NCI-H1694 treated with DMSO at 0.1 percent for 48 hours (cell line): Measurements from ENCODE around the gene ZNF641.

Experiments
- DNase-seq: peaks from one replicate; lab custom pipeline; 2025; lab: John Stamatoyannopoulos, UW

The ZNF641 gene

DNA sequence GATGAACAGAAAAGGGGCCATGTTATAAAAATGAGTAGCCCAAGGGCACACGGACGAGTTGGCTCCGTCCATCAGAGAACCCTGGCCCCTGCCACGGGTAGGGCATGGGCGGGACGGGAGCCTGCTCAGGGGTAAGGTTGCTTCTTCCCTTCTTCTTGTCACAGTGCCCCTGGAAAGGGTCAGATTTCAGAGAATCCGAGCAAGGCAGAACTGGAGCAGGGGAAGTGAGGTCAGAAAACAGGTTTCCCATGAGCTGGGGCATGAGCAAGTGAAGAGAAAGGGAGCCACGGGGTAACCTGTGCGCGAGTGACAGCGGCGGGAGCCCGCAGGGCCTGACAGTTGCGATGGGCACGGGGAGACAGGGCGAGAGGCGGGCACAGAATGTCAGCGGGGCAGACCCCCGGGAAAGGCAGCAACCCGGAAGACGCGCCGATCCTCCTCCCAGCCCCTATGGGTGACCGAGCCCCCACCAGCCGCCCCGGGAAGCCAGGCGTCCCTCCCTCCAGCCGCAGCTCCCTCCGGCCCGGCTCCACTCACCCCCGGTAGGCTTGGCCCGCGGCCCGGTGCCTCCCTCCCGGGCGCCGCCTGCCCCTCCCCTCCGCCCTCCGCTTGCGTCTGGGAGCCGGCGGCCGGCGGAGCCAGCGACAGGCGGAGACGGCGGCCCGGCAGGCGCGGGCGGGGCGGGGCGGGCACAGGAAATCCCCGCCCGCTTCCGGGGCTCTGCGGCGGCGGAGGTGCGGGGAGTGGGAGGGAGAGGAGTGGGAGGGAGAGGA, at the start of gene ZNF641:
Gene ZNF641, minus strand, starts transcription at position 671 of the 773 bp plus-strand sequence. CDS start 2,829 bp downstream, outside the sequence.
- DNase-seq = no peak

- DNase-seq = no peak
These were observed 39.3 kb upstream of the ZNF641 start for GRCh38 chr12:48390026-48390425.

DNA sequence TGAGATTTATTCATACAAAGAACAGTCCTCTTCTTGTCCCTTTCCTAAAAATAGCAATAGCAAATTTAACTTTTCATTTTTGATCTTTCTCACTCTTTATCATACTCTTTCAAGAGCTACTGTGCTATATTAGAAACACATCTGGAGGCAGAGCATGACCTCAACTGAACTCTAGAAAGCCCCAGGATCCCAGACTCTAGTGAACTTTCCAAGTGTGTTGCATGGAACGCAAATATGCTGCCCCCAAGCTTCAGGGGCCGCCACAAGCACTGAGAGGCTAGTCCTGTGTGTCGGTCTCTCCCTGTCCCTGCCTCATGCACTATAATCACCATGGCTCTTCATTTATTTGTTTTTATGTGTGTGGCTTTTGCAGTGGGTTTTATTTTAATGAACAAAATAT, 38.7 kb upstream of the ZNF641 start:
- DNase-seq = no peak

- DNase-seq = no peak
These were observed 38.2 kb upstream of the ZNF641 start for GRCh38 chr12:48388938-48389337.

GRCh38 chr12:48388460-48388859, 37.7 kb upstream of the ZNF641 start:
- no peak for DNase-seq

GRCh38 chr12:48380596-48380995, 29.9 kb upstream of the ZNF641 start:
- no peak for DNase-seq

DNA sequence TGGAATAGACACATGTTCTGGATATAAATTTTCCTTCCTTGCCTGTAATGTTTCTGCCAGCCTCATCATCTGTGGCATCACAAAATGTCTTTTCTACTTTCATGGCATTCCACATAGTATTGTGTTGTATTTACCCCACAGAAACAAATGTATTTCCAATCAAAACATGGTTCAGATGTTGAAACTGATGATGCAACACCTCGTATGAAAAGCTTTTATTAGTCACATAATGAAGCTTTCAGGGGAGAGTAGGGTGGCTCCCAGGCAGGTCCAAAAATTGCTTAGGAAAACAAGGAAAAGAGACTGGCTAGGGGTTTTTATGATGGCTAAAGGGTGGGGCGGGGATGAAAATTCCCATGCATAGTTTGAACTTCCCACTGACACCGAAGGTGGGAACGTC, 29.1 kb upstream of the ZNF641 start:
- no peak for DNase-seq

DNA sequence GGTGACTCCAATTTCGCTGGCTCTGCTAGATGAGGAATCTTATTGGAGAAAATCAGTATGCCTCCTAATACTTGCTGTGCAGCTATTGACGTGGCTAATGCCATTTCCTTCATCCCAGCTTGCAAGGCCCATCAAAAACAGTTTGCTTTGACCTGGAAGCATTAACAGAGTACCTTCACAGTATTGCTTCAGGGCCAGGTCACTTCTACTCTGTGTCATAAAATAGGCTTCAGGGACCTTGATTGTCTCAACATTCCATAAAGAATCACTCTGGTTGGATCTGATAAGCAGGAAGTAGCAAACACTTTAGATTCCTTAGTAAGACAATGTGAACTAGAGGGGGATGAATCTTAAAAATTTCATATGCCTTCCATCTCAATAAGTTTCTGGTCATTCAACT, 26.9 kb upstream of the ZNF641 start:
- no peak for DNase-seq

GRCh38 chr12:48374164-48374563, 23.4 kb upstream of the ZNF641 start:
- no peak for DNase-seq

- no peak for DNase-seq
These were observed 15.4 kb upstream of the ZNF641 start for GRCh38 chr12:48366131-48366530.

DNA sequence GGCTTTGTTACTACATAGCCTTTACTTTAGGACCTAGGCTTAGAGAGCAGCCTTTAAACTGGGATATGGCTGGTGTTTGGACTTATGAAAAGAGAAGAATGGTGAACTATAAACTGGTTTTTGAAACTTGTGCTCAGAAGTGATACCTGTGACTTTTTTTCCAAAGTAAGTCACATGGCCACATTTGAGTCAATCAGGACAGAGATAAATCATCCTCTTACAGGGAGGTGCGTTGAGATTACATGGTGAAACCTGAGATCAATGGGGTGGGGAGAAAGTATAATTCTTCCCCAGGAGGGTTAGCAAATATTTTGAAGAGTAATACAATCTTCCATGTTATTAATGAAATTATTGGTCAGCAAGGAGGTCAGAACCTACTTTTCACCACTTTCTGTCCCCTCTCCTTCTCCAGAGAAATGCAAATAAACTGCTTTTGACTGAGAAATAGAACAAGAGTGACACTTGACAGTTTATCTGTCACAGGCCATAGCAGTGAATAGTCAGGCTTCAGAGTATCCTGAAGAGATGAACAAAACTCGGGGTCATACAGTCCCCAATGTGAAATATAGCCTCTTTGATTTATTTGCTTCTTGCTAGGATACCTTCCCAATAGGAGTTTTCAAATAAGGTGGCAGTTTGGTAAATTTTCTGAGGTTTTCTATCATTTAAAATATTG, 11.1 kb upstream of the ZNF641 start:
- DNase-seq = no peak

GRCh38 chr12:48358937-48359513, 8.3 kb upstream of the ZNF641 start:
- no peak for DNase-seq

GRCh38 chr12:48356041-48356768, 5.5 kb upstream of the ZNF641 start:
- DNase-seq = no peak

DNA sequence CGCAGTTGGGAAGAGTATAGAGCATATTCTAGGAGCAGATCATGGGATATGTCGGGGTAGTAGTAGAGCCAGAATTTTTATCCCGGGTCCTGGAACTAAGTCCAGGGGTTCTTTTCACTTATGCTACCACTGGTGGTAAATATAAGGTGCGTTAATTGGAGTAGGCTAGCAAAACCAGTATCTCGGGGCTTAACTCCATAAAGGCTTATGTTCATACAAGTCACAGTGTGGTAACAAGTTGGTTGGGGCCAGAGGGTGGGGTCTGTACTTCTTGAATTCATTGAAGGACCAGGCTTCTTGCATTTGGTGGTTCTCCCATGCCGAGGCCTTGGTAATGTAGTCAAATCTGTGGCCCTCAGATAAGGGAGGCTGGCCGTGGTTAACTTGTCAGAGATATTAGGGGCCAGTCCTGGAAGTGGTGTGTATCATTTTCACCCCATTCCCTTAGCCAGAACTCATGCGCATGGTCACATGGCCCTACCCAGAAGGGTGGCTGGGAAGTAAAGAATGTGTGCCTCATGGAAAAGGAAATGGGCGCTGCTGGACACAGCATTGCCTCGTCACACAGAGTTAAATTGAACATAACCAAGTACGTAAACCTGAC, 1.5 kb upstream of the ZNF641 start:
- no peak for DNase-seq

DNA sequence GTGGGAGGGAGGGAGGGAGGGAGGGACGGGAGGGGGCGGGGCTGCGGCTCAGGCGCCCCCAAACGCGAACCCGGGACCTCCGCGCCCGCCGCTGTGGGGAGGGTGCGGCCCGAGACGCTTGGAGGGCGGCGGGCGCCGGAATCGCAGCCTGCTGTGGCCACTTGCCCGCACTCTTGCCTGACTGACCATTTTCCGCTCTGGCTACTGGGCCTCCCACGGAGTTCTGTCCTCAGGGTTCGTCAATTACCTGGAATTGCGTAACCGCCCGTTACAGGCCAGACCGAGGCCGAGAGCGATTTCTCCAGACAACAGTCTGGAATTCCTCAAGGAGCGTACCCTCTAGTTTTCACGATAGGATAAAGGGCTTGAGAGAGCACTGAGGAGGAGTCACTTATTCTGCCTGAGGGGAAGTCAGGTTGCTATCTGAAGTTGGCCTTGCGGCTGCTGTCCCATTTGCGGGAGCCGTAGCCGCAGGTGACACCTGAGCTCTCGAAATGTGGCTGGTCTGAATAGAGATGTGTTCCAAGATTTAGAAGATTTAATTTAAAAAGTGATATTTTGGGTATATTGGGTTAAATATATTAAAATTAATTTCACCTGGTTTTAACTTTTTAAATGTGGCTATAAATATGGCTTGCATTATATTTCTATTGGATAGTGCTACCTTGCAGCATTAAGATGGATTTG, 446 bp upstream of the ZNF641 start:
- no peak for DNase-seq

GRCh38 chr12:48349471-48349870, 1.2 kb downstream of the ZNF641 start:
- no peak for DNase-seq

DNA sequence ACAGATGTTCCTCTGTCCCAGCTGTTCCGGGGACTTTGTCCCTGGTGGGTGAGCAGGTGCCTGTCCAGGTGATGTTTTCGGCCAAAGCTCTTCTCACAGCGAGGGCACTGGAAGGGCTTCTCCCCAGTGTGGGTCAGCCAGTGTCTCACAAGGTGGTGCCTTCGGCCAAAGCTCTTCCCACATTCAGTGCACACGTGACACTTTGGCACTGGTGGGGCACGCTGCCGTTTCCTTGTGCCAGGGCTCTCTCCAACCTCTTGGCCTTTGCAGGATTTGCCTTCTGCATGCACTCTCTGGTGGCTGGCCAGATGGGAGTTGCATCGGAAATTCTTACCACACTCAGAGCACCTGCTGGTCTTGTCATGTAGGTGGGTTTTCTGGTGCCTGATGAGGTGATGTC, 7.7 kb downstream of the ZNF641 start:
- no peak for DNase-seq

GRCh38 chr12:48340943-48341342, 9.8 kb downstream of the ZNF641 start:
- no peak for DNase-seq

DNA sequence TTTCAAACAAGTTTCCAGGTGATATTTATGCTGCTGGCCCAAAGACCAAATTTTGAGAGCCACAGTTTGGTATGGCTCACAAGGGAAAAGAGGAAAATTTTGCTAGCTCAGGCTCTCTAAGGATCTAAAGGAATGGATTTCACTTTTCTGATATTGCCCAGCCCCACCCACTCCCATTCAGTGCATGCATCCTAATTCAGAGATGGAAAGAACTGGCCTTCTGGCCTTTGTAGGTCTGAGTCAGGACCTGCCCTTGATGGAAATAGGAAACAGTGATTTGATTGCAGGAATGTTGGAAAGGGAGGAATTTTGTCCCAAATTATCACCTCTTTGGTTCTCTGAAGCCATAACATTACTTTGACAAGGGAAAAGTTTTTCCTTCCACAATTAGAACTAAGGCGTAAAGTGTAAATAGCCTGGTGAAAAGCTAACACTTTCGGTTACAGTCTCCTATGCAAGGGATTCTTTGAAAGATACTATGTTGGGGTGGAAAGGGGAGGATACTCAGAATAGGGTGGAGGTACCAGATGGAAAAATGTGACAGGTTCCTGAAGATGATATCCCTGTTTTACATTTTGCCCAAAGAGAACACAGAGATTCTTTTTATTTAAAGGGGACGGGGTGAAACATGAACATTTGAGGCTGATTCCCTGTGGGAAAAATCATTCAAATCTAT, 11.1 kb downstream of the ZNF641 start:
- no peak for DNase-seq

DNA sequence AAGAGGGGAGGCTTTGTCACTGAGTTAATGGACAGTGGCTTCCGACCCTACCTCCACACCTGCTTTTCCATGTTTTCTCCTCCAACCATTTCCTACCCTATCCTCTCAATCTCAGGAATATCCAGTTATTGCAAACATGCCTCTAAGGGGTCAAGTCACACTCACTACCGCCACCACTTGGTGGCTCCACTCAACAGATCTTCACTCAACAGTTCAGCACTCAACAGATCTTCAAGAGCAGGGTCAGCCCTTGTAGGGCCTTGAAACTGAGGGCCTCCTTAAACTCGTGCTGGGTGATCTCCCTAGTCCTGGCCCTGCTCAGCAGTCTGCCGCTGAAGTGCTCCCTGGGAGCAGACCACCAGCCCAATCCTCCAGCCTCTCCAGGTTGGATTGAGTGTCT, 14.2 kb downstream of the ZNF641 start:
- DNase-seq = no peak

DNA sequence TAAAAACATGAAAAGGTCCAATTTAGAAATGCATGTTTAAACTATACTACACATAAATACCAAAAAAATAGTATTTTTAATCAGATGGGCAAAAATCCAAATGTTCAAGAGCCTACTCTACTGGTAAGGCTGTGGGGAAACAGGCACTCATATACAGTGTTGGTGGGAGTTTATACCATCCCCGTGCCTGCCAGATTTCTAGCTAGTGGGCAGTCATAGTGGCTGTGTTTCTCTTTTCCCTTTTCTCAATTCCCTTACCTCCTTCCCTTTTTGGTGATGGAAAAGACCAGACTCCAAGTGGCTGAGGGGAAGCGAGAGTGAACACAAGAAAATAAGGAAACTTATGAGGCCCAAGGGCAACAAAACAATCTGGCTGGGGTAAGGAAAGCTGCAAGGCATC, 14.7 kb downstream of the ZNF641 start:
- no peak for DNase-seq
